ENCODE results near the gene ZDHHC14. TPM values are rescaled to one million over a fixed set of nuclear protein-coding genes. Genes with fewer than 3 reads are reported as not detected.

Gene ZDHHC14
- total RNA-seq, 1 experiment from 2014 or later: 5.5 TPM

- no peak for DNase-seq (ENCODE audit: low spot score)
These were observed 287.0 kb downstream of the ZDHHC14 start for GRCh38 chr6:157668009-157668401.

GRCh38 chr6:157668713-157669112 lies 287.7 kb downstream of the ZDHHC14 start:
- DNase-seq (ENCODE audit: low spot score): no peak

- no peak for DNase-seq (ENCODE audit: low spot score)
These were observed 288.3 kb downstream of the ZDHHC14 start for GRCh38 chr6:157669323-157669722.

DNA sequence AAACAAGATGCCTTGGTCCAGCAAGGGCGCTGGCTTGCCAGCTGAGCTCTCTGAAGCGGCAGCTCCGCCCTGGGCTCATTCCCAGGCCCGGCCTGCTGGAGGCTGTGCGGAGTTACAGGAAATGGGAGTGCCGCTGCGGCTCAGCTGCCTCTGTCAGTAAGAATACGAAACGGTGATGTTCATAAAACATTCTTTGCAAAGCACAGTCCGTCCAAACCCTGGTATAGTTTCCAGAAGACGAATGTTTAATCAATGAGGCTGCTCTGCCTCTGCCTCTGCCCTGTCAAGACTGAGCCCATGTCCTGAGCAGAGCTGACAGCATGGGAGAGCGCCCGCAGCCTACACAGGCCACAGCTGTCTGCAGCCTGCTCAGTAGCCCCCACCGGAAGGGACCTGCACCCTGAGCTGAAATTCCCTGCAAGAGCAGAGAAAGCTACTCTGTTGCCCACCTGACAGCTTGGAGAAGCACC lies 288.8 kb downstream of the ZDHHC14 start:
- peak; percentile 52 for DNase-seq (ENCODE audit: low spot score)

DNA sequence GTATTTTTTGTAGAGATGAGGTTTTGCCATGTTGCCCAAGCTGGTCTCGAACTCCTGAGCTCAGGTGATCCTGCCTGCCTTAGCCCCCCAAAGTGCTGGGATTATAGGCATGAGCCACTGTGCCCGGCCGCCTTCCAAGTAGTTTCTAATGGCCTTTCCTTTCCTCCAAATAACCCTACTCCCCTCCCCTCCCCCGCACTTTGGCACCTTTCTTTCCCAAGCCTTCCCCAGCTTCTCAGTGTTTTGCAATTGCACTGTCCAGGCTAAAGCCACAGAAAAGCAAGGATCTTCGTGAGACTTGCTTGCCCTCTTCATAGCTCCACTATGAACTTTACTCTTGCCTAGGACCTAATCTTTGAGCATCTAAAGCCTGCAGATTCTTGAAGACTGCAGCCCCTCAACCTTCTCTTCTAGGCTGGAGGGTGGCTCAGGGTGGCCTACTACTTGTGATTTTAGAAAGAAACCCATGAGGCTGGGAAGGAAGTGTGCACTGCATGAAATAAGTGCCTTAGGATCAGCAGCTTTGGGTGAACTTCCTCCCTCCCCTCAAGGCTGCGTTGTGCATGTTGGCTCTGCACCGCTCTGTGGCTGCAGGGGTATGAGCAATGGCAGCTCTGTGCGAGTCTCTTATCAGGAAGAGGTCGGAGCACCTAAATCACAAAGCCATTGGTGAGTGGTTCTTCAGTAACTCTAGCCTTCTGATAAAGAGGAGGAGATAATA lies 289.6 kb downstream of the ZDHHC14 start:
- no peak for DNase-seq (ENCODE audit: low spot score)

DNA sequence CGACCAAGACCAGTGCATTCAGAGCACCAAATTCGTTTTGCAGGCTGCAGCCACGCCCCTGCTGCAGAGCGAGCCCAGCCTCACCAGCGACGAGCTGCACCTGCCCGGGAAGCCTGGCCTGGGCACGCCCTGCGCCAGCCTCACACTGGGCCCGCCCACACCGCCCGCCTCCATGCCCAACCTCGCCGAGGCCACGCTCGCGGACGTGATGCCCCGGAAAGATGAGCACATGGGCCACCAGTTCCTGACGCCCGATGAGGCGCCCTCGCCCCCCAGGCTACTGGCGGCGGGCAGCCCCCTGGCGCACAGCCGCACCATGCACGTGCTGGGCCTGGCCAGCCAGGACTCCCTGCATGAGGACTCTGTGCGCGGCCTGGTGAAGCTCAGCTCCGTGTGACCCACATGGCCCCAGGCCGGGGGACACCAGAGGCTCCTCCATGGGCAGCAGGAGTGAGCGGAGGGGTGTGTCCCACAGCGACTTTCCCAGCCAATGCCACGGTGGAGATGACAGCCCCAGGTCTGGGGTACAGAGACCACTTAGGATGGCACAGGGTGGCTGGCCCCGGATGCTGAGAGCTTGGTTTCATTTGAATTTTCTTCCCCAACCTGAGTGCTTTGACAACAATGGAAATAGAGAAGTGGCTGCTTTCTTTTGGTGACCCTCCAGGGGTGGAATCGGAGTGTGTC lies 291.9 kb downstream of the ZDHHC14 start:
- no peak for DNase-seq (ENCODE audit: low spot score)

DNA sequence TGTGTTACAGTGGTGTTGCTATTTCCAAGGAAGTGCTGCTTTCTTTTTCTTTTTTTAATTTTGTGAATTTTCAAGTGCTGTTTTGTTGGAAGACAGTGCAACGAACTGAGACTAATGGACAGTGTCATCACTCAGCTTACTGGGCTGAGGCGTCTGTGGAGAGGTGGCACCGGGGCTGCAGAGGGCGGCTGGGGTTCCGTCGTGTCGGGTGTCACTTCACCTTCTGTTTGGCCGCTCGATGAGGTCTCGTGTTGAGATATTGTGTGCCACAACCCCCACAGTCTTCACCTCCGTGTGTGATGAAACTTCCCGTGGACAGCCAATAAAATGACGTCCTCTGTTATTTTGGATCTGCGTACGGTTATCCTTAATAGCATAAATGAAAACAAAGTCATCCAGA lies 292.6 kb downstream of the ZDHHC14 start:
- DNase-seq (ENCODE audit: low spot score): no peak

DNA sequence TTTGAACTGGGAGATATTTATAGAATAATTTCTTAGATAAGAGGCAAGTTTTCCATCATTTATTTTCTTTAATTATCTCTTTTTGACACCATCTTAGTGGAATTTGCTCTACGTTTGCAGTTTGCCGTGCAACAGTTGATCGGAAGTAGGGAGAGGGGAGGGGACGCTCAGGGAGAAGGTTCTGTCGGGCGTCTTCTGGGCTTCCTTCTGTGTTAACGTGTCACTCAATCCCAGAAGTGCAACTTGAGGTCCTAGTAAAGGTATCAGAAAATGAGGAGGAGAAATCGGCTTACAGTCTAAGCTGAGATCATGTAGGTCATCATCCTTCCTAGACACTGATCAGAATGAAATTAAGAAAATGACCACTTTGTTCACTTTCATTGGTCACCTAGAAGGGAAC lies 293.1 kb downstream of the ZDHHC14 start:
- DNase-seq (ENCODE audit: low spot score): no peak

- no peak for DNase-seq (ENCODE audit: low spot score)
These were observed 294.8 kb downstream of the ZDHHC14 start for GRCh38 chr6:157675831-157676230.

- no peak for DNase-seq (ENCODE audit: low spot score)
These were observed 295.3 kb downstream of the ZDHHC14 start for GRCh38 chr6:157676241-157676640.

DNA sequence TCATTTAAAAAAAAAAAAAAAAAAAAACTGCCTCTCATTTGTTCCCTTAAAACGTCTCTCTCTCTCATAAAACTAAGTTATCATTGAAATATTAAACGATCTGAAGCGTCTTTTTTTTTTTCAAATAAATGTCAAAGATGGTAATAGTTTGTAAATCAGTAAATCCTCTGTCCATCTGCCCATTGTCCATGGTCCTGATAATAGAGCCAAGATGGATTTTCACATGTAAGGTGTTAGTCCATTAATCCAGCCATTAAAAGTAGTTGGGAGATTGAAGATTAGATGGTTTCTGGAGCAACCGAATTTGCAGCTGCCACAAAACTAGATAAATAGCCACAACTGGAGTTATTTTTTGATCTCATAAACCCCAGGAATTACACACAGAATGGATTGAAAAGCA lies 296.2 kb downstream of the ZDHHC14 start:
- no peak for DNase-seq (ENCODE audit: low spot score)

- DNase-seq (ENCODE audit: low spot score): no peak
These were observed 298.9 kb downstream of the ZDHHC14 start for GRCh38 chr6:157679605-157680580.

- no peak for DNase-seq (ENCODE audit: low spot score)
These were observed 300.2 kb downstream of the ZDHHC14 start for GRCh38 chr6:157681041-157681650.

- peak; percentile 43 for DNase-seq (ENCODE audit: low spot score)
These were observed 302.0 kb downstream of the ZDHHC14 start for GRCh38 chr6:157682856-157683481.

DNA sequence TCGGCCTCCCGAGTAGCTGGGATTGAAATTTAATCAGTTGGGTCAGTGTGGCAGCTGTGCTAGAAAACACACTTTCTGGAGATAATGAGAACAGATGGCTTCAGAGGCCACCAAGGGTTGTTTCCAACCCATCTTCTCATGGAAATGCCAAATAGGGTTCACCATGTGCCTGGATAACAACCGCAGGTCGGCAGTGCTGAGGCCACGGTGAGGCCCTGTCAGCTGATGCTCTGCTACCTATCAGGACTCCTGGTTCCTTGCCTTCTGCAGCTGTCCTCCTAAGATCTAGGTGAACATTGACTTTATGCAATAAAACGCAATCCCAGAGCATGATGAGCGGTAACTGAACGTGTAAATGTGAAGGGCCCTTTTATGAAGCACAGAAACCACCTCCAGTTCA lies 302.7 kb downstream of the ZDHHC14 start:
- DNase-seq (ENCODE audit: low spot score): no peak

- DNase-seq (ENCODE audit: low spot score): no peak
These were observed 303.8 kb downstream of the ZDHHC14 start for GRCh38 chr6:157684620-157685299.

GRCh38 chr6:157685596-157686280 lies 304.7 kb downstream of the ZDHHC14 start:
- DNase-seq (ENCODE audit: low spot score): no peak

GRCh38 chr6:157688275-157688959 lies 307.4 kb downstream of the ZDHHC14 start:
- DNase-seq (ENCODE audit: low spot score): no peak

- DNase-seq (ENCODE audit: low spot score): no peak
These were observed 308.1 kb downstream of the ZDHHC14 start for GRCh38 chr6:157688960-157689599.

All from A172 (cell line).